Measurements from ENCODE around the gene DYSF.

- no peak for TF ChIP-seq EZH2phosphoT487 (IDR thresholded peaks at IDR 0.05; ENCODE audit: borderline replicate concordance)
- no peak for TF ChIP-seq CTCF (conservative IDR thresholded peaks at IDR 0.05; ENCODE audit: low read length)
Observed at GRCh38 chr2:71672826-71673795, 219.8 kb downstream of the DYSF start.
